Right atrium auricular region (tissue), 2 donors: ENCODE measurements around the gene BCL11A. TPM values are rescaled to one million over a fixed set of nuclear protein-coding genes. Genes with fewer than 3 reads are reported as not detected.
A peak's percentile ranks its signal among the peaks of the same experiment; 100 is the strongest.

ENCODE experiments used
- DNase-seq: peaks from one replicate; pipeline ENCODE4 v3.0.0-alpha.2; 2019; ENCODE audit warnings: low spot score
- H3K27ac ChIP-seq, 2 donors: fragments of 200-600 bp; sonication (generic); 1 replicate in 1 of 2; 2 replicates in 1 of 2; pipeline ENCODE4 v1.5.1; 2016 to 2019
- H3K27me3 ChIP-seq, 2 donors: fragments of 200-600 bp; sonication (generic); one replicate each; pipeline versions ENCODE4 v1.5.1 to v1.6.0; 2017 to 2019
- H3K36me3 ChIP-seq: fragments of 200-600 bp; sonication (generic); one replicate; pipeline ENCODE4 v1.5.1; 2016
- H3K4me1 ChIP-seq, 2 donors: fragments of 200-600 bp; sonication (generic); one replicate each; pipeline versions ENCODE4 v1.5.1 to v1.6.0; 2017 to 2019
- H3K4me3 ChIP-seq, 2 donors: fragments of 200-600 bp; sonication (generic); 1 replicate in 1 of 2; 2 replicates in 1 of 2; pipeline ENCODE4 v1.5.1; 2017 to 2019; ENCODE audit warnings: mild to moderate bottlenecking in 1 of 2, moderate library complexity in 1 of 2
- H3K9me3 ChIP-seq, 2 donors: fragments of 200-600 bp; sonication (generic); one replicate each; pipeline ENCODE4 v1.5.1; 2019
- total RNA-seq, 2 donors: library from RNA; depleted of rRNA; stranded (reverse); fragments of >200 nt; gene quantifications; one replicate each; pipeline ENCODE4 v1.1.0, GENCODE V29; 2016
- TF ChIP-seq, protein P1 (sequence below), 2 donors: fragments of 200-600 bp; sonication (generic); IDR thresholded peaks; one replicate each; pipeline ENCODE4 v1.5.1; 2019; ENCODE audit warnings: antibody characterized with exemption in 2 of 2

Gene BCL11A
- total RNA-seq, 2 donors from 2014 or later = 2.2 to 3.3 TPM

DNA sequence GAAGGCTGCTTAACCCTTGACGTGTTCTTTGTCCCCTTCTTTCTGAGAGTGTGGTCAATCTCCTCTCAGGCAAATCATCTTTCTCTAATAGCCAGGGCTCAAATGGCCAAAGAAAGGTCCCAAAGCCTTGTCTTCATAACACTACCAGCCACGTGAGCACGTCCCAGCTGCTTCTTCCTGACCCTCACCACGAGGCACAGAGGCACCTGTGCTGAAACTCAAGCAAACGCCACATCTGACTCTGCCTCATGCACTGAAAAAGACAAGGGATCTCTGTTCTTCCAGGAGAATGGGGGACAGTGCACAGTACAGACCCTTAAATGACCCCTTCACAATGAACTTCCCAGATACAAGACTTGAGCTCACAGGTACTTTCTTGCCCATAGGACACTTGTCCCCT is 31.8 kb downstream of the BCL11A start:
- Histone ChIP-seq H3K36me3 (no peaks in the 10 kb centered on the region), H3K27me3 (no peaks in the 10 kb centered on the region), H3K4me3 (no peak overlapping the region), H3K4me1 (peaks cover 0 to 9% of the 10 kb centered on the region in 2 donors), H3K27ac (no peak overlapping the region), H3K9me3 (no peaks in the 10 kb centered on the region)
- TF ChIP-seq, protein P1, sequence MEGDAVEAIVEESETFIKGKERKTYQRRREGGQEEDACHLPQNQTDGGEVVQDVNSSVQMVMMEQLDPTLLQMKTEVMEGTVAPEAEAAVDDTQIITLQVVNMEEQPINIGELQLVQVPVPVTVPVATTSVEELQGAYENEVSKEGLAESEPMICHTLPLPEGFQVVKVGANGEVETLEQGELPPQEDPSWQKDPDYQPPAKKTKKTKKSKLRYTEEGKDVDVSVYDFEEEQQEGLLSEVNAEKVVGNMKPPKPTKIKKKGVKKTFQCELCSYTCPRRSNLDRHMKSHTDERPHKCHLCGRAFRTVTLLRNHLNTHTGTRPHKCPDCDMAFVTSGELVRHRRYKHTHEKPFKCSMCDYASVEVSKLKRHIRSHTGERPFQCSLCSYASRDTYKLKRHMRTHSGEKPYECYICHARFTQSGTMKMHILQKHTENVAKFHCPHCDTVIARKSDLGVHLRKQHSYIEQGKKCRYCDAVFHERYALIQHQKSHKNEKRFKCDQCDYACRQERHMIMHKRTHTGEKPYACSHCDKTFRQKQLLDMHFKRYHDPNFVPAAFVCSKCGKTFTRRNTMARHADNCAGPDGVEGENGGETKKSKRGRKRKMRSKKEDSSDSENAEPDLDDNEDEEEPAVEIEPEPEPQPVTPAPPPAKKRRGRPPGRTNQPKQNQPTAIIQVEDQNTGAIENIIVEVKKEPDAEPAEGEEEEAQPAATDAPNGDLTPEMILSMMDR (IDR thresholded peaks at IDR 0.05) = no peak
- DNase-seq = no peak

DNA sequence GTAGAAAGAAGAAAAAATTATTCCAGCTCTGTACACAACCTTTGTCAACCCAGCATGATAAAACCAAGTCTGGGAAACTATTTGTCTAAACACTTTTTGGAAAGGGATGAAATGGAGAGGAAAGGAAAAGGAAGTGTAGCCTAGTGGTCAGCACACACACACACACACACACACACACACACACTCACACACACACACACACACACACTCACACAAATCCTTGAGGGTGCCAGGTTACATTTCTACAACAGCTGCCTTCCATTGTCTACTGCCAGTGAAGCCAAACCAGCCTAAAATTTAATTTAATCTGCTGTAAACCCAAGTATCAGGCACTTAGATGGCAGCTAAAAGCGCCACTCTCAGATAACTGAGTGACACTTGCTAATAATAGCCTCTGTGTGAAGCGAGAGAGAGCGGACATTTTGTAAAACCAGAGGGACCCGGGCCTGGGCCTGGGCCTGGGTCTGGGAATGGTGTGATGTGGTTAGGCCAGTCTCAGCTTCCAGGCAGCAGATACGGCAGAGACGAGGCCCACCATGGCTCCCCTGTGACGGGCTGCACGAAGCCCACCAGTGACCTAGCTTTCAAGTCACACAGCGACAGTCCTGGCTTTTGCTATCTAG is 32.4 kb downstream of the BCL11A start:
- no peaks in the 10 kb centered on the region for H3K36me3 ChIP-seq
- no peak for DNase-seq
- no peak overlapping the region for H3K27ac ChIP-seq
- H3K4me1 ChIP-seq = peaks cover 0 to 15% of the 10 kb centered on the region in 2 donors
- no peak overlapping the region for H3K4me3 ChIP-seq
- H3K9me3 ChIP-seq = no peaks in the 10 kb centered on the region
- TF ChIP-seq, protein P1 (IDR thresholded peaks at IDR 0.05) = no peak
- no peaks in the 10 kb centered on the region for H3K27me3 ChIP-seq

DNA sequence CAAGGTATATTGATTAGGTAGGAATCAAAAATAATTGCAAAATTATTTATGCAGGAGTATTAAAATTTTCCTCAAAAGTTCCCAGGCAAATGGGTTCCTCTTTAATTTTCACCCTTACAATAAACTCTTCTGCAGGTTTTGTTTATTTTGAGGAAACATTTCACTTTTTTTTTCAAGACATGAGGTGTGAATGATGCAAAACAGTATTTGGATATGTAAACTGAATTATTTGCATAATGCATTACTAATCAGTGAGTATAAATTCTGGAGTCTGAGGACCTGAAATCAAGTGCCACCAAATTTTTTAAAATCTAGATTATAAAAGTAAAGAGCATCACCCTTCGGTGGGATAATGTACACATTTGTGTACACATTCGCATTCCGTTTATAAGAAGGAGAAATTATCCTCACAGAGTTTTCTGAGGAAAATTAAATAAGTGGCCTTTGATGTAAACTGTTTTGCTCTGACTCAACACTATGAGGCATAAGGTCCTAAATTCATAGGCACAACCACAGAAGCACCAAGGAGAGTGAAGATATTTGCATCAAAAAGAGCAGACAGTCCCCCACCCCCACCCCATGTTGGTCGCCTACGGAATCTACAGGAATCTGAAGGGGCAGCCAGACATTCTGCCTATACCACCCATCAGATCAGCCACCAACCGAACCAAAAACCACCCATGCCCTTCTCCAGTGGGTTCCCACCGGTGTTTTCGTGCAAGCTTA is 33.1 kb downstream of the BCL11A start:
- no peaks in the 10 kb centered on the region for H3K27me3 ChIP-seq
- H3K4me1 ChIP-seq = peaks cover 0 to 20% of the 10 kb centered on the region in 2 donors
- no peak overlapping the region for H3K4me3 ChIP-seq
- no peak overlapping the region for H3K27ac ChIP-seq
- DNase-seq = no peak
- H3K36me3 ChIP-seq = no peaks in the 10 kb centered on the region
- no peaks in the 10 kb centered on the region for H3K9me3 ChIP-seq
- TF ChIP-seq, protein P1 (IDR thresholded peaks at IDR 0.05) = no peak

GRCh38 chr2:60519231-60519863 is 34.1 kb downstream of the BCL11A start:
- no peaks in the 10 kb centered on the region for H3K27me3 ChIP-seq
- no peak for DNase-seq
- TF ChIP-seq, protein P1 (IDR thresholded peaks at IDR 0.05) = no peak
- H3K36me3 ChIP-seq = no peaks in the 10 kb centered on the region
- H3K4me1 ChIP-seq = peaks cover 0 to 20% of the 10 kb centered on the region in 2 donors
- no peaks in the 10 kb centered on the region for H3K9me3 ChIP-seq
- no peak overlapping the region for H3K4me3 ChIP-seq
- H3K27ac ChIP-seq = no peak overlapping the region

DNA sequence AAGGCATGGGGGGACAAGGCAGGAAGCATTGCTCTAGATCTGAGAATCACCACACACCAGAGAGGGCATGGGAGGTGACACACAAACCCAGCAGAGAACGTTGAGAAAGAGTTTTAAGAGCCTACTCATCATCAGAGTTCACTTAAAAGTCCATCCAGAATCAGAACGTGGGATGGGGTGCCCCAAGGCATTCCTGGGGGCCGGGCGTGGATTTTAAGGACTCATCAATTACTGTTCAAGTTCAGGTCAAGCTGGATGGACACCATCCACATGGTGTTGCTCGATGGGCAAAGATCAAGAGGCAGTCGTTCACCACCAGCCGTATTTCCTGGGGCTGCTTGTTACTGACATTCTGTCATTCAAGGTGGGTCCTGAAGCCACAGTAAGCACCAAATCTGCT is 34.9 kb downstream of the BCL11A start:
- Histone ChIP-seq H3K27me3 (no peaks in the 10 kb centered on the region), H3K4me1 (peaks cover 0 to 20% of the 10 kb centered on the region in 2 donors), H3K36me3 (no peaks in the 10 kb centered on the region), H3K9me3 (no peaks in the 10 kb centered on the region), H3K27ac (no peak overlapping the region), H3K4me3 (no peak overlapping the region)
- DNase-seq = peak; percentile 54
- TF ChIP-seq, protein P1 (IDR thresholded peaks at IDR 0.05) = no peak
